Measurements from ENCODE around the gene ZC3H12C.

The ZC3H12C gene

DNA sequence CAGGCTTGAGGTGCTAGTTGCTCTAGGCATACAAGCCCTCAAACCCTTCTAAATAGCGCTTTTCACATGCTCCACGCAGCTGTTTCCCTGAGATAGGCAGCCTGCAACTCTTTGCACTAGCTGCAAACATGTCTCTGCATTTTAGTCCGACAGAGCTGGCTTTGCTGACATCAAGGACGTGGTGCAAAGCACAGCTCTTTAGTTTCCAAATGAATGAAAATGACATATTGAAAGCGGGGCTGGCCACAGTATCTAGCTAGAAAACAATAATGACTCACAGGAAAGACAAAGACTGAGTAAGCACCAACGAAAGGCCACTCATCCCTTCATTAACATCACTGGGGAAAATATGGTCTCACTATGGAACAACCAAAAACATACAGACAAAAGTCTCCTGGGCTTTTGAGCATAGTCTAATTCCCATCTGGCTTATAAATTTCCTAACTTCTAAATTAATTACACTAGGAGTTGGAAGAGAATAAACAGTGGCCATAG is 15.3 kb upstream of the ZC3H12C start:
- no peak for DNase-seq

DNA sequence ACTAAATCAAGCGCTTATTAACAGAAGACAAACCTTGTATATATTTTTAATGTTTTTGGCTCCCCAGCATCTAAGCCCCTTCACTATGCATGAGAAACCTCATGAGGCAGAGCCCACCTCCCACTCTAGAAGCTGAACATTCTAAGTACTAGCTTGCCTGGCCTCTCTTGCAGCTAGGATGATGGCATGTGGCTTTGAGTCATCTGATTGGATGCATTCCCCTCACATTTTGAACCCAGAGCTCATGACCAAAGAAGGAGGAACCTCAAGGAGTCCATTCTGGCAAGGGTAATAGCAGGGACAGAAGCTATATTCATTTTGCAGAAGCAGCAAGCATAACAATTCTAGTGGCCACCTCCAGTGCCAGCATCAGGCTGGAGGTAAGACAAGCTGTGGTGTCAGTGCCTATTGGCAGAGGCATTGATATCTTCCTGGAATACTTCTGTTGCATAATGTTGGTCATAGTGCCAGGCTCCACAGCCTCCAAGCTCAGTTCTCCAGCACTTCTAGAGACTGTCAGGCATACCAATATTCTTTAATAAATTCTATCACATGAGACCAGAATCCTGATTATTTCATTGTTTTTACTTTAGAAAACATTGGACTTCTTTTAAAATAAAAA is 14.2 kb upstream of the ZC3H12C start:
- DNase-seq = no peak

DNA sequence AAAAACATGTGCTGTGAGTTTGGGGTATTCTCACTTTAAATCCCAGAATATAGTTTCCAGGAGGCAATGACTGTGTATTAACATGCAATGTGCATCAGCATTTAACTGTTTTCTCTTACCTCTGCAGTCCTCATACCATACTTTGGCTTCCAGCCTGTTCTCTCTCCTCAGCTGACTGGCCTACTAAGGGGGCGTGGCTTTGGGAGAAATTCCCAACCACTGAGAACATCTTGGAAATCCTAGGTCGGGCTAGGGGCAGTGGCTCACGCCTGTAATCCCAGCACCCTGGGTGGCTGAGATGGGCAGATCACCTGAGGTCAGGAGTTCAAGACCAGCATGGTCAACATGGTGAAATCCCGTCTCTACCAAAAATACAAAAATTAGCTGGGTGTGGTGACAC is 13.5 kb upstream of the ZC3H12C start:
- no peak for DNase-seq

DNA sequence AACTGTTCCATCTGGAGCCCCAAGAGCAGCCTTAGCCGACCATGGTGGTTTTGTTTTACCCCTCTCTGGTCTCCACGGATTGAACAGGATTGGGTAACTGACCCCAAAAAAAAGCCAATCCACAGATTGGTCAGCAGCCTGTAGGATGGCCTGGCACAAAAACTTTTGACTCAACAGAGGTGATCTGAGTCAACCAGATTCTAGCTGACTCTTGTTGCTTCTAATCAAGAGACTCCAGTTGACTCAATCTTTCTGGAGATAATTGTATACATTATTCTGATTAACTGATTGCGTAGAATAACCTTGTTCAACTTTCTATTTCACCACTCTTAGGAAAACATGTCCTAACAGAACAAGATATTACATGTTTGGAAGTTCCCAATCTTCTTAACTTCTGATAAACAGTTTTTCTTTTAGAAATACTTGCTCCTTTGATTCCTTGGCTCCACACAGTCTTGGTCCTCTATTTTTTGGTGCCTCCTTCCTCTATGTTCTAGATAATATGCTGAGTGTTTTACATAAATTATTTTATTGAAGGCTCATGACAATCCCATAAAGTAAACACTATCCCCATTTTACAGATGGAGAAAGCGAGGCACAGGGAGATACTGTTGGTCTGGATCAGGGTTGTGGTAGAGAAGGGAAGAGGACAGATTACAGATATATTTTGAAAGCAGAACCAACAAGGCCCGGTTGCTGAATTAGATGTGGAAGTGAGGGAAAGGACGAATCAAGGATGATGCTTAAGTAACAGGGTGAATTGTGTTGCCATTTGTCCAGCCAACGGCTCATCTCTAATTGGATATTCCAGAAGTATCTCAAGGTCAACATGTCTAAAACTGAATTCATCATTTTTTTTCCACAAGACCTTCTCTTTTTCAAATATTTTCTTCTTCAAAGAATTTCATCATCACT is 11.5 kb upstream of the ZC3H12C start:
- no peak for DNase-seq

DNA sequence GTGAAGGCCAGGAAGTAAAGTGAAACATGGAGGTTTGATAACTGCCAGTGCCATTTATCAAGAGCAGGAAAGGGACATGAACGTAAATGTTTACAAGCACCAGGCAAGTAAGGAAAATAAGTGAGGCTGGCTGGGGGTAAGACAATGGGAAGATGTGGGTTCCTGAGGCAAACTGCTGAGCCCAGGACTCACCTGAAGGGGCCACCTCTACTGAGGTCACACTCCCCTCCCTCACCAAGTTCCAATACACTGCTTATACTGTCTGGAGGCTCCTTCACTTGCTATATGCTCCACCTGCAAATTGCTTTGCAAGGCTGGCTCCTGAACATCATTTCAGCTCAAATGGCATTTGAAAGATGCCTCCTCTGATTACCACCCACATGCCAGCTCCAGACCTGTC is 10.3 kb upstream of the ZC3H12C start:
- DNase-seq = no peak

DNA sequence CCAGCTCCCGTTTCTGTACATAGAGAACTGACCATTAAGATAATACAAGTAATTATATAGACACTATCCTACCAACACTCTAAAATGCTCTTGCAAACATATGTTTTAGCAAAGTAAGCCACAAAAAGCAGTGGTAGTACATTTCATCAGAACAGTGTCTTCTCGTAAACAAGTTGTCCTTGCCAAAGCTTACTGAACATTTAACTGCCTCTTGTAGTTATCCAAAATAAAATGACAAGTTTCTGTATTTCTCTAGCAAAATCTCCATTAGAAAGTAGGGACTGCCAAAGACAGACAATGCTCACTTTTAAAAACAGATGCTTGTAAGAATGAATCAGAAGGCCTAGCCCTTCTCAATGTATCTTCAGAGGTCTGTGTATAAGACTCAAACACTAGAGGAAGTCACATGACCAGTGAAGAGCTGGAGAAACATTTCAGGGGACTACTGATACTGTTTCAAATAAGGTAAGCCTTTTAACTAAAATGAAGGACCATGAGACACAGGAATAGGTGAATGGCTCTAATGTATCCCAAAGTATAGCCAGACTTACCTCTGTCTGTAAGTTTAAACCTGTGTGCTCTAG is 7.8 kb upstream of the ZC3H12C start:
- DNase-seq = no peak

DNA sequence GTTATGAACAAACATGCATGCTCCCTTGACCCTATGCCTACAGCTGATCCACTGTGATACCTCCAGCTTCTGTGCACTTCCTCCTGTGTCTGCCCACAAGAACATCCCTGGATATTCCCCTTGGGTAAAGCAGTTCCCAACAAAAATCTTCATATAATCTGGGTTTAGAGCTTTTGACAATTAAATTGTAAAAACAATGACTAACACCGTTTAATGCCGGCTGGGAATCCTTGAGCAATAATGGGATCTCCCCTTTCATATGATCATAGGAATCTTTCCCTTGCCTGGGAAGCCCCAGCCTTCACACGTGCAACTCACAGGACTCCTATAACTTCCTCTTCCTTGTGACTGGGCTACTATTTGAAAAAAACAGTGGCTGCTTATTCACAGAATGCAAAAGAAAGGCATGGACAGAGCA is 6.3 kb upstream of the ZC3H12C start:
- DNase-seq = no peak

DNA sequence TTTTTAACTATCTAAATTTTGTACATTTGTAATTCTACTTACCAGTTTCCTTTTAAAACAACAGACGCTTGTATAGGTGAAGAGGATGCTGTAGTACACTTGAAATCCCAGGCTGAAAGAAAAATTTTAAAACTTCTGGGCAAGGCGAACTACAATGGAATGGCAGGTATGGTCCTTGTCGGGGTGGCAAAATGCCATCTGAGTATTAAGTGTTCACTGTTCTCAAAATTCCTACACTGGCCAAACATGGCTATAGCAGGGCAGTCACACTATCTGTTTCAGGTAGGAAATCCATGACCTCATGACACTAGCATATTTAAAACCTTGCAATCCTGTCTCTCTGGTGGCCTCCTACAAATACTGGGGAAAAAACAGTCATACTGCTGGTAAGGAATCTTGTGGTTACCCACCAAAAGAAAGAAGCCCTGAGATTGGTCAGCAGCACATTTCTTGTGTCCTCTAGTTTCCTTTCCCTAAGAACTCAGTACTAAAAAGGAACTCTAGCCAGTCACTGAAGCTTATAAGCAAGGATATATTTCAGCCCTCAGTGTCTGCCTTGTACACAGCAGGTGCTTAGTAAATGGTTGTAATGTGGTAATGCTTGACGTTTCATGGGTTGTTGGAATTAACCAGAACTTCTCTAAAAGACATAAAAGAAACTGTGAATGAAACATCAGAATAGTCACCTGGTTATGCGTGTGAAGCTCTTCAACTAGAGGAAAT is 5.2 kb upstream of the ZC3H12C start:
- no peak for DNase-seq

DNA sequence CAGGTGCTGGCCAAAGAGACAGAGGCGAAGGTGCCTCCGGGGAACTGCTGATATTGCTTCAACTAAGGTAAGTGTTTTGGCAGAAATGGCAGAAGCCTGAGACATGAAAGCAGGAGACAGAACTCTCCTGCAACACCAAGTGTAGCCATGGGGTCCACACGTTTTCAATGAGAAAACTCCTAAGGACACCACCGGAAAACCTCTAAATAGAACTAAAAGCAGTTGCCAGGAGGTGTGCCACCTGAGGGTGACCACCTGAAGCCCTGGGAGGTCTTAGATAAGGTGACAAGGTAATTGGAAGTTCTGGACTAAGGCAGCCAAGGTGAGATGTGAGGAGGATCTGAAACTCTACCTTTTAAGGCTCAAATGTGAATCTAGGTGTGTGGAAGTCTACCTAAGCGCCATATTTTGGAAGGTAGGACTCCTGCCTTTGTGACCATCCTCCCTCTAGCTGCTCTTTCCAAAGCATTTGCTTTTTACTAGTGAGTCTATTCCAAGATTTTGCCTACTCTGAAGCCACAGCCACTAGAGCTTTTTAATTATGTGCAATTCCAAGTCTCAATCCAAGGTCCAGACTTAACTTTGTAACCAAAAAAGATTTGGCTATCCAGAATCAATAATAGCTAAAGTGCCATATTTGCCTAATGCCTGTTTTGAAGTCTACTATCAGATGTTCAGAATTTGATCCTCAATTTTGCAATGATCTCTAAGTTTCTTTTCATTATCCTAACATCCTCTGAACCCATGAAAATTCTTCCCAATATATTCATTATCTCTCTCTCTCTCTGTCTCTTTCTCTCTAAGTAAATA is 4.5 kb upstream of the ZC3H12C start:
- no peak for DNase-seq

DNA sequence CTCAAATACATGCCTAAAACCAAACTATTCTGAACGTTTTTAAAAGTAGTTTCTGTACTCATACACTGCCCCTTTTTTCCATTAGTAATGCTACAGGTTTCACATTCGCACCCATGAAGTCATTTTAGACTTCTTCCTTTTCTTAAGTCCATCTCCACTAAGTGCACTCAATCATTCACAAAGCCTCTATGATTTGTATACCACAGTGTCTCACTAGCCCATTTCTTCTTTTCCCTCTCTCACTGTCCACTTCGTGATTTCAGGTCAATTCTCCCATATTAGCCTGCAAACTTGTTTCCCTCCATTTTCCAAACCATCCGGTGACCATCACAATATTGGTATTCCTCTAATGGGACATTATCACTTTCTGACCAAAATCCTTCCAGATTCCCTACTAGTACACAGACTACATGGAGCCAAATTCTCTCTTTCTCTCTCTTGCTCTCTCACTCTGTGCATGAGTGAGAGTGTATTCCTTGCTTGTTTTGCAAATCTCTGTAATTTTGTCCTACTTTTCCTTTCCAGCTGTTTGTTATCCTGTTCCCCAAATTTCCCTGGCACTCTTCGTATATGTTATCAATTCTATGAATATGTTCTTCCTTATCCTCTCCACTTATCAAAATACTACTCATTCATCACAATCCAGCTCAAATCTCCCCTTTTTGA is 3.4 kb upstream of the ZC3H12C start:
- no peak for DNase-seq

DNA sequence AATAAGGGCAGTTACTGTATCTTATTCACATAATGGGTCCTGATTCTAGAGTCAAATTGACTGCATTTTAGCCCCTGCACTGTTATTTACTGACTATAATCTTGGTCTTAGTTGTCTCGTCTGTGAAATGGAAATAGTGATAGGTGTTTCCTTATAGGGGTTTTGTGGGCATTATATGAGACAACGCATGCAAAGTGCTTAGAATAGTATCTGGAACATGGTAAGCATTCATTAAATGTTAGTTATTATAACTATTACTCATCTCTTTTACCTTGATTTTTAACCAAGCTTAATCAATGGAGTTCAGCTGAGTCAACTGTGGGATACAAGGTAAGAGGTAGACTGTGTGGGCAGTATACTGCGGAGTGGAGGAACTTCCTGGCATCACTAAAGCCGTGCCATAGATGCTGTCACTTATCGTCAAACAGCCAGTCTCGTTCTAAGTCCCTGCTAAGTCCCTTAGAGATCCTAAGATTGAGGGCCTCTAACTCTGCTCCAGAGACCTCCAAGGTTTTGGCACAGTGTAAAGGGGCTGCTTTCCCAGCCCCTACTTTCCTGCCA is 2.6 kb upstream of the ZC3H12C start:
- DNase-seq = no peak

DNA sequence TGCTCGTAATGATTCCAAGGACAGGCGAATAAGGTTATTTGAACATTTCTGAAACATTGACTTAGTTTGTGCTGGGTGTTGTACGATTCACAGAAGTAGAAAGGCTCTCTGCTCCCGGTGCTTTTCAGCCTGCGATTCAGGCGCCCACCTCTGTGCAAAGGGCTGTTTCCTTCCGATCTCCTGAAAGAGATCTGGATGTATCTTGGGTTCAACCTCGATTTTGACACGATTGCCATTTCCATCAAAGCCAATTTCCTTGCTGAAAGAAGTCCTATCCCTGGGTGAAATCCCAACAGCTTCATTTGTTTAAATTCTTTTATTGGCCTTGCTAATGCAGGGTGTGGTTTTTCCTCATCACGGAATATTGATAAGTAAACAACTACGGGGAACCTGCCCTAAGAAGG is 1.1 kb upstream of the ZC3H12C start:
- DNase-seq = no peak

DNA sequence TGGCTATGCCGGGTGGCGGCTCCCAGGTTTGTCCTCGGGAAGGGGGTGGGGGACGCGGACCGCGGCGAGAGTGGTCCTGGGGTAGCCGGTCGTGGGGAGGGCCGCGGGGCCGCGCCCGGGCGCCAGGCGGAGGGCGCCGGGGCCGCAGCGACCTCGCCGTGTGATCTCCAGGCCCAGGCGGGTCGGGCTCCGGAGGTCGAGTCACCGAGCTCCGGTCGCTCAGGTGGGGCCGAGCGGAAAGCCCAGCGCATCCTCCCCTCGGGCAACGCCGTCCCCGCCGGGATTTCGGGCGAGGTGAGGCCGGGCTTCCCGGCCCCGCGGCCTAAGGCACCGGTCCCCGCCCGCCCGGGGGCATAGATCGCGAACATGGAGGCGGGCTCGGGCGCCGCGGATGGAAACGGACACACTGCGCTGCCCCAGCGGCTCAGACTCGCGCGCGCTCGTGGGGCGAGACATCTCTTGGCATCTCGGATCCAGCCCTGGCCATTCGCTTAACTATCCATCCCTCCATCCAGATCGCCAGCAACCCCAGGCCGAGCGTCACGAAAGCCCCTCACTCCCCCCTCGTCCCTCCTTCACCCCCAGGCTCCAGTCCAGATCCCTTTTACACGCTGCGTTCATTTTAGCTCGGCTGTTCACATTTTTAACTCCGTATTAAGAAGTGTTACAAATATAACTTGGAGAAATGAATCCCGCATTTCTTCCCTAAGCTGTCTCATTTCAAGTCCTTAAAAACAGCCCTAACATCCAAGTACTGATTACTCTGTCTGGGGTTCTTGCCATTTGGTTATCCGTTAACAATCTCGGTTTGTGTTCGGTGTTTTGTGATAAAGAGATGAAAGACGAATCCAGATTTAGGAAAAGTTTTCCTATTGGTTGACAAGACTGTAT is 460 bp downstream of the ZC3H12C start:
- peak; percentile 47 for DNase-seq

DNA sequence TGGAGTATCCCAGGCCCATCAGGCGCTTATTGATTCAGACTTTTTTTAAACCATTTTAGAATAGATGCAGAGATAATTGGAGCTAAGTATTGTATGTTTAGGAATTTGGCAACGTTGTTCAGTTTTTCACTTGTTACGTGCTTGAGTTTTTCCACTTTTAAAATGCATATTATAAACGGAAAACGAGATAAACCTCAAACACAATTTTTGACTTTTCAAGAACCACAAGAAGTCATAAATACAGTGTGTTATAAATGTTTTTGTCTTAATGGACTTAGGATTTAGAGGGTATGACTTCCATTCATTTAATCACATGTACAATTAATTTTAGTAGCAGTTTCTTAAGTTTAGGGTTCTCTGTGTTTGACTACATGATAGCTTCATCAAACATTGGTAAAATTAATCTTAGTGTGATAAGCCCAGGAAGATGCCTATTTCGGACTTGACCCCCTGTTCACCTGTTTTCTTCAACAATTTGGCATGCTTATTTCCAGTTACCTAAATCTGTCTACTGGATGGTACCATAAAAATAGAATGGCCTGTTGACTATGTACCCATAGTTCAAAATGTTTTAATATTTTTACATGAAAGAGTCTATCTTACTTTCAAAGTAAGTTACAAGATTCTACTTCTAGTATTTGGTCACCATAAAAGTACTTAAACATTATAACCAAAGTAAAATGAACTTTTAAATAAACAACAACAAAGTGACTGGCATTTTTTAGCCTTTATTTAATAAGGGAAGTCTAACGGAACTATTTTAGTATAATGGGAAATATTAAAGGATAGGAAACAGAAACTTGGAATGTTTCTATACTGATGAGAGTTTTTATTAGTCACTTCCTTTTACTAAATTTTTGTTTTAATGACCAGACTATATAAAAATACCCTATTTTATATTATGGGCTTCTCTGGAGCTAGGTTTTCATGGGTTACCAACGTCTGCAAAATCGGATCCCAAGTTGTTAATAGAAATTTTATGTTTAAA is 1.4 kb downstream of the ZC3H12C start:
- DNase-seq = no peak

DNA sequence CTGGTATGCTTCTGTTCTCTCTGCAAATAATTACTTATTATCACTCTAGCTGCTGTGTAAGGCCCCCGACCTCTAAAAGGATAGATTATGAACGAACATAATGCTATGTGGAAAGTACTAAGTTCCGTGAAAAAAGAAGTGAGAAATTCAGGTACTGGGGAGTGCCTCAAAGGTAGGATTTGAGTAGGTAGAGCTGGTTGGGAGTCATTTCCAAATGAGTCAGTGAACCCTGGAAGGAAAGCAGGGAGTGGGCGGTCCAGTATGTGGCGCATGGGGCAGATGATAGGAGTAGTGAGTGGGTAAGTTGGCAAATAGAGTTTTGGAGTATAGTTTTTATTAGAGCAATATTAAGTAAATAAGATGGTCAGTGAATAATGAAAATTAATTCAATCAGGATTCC is 2.4 kb downstream of the ZC3H12C start:
- no peak for DNase-seq

DNA sequence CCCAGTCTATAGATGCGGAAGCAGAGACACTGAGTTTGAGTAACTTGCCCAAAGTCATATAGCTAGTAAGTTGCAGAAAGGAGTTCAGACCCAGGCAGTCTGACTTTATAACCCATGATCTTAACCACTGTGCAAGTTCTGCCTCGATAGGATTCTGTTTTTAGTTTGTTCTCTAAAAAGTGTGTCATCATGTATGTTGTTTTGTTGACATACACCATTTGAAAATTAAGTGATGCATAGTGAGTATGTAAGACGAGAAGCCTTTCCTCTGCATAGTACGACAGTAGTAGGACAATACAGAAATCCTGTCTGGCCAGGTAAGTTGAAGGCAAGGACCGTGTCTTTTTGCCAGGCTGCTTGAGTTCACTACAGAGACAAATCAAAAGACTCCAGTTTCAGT is 3.3 kb downstream of the ZC3H12C start:
- DNase-seq = peak; percentile 32

DNA sequence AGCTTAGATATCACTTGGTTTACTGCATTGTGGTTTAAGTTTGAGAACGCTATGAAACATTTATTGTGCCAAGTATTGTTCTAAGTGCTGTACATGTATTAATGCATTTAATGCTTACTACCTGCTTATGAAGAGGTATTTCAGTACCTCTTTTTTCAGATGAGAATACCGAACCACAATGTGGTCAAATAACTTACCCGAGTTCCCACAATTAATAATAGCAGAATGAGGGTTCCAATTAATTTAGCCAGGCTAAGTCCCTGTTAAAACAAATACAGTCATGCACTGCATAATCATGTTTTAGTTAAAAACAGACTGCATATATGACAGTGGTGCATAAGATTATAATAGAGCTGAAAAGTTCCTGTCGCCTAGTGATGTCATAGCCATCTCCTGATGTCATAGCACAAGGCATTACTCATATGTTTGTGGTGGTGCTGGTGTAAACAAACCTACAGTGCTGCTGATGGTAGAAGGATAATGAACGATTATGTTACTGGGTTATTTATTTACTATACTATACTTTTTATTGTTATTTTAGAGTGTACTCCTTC is 4.3 kb downstream of the ZC3H12C start:
- DNase-seq = no peak

DNA sequence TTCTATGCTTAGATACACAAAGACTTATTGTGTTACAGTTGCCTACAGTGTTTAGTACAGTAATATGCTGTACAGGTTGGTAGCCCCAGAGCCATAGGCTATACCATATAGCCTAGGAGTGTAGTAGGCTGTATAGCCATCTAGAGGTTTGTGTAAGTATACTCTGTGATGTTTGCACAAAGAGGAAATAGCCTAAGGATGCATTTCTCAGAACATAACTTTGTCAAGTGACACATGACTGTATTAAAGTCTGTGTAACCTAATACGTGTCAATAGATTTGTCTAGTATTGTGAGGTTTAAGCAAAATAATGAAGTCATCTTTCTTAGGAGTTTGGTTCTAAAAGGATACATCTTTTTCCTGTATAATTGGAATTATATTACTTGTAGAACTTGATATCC is 5.5 kb downstream of the ZC3H12C start:
- DNase-seq = no peak
